Panc1 (cell line): Measurements from ENCODE around the gene SREBF2.

Experiments used
- POLR2AphosphoS5 ChIP-seq: IDR thresholded peaks from 2 replicates; pipeline ENCODE4 v1.6.1; 2012; ENCODE audit warnings: mild to moderate bottlenecking, low read depth, low read length, moderate library complexity
- SIN3A ChIP-seq: IDR thresholded peaks from 2 replicates; pipeline ENCODE4 v1.6.1; 2012; ENCODE audit warnings: low read depth, mild to moderate bottlenecking, low read length, moderate library complexity, borderline replicate concordance; ENCODE audit not compliant: insufficient read depth
- TF ChIP-seq, protein P1 (sequence below): fragments of 450-650 bp; IDR thresholded peaks from 2 replicates; pipeline ENCODE4 v1.5.1; 2017; ENCODE audit warnings: mild to moderate bottlenecking
- TF ChIP-seq, protein P2 (sequence below), 2 experiments: IDR thresholded peaks; 2 replicates each; pipeline ENCODE4 v1.6.1; 2011 to 2012; ENCODE audit warnings: low read depth in 2 of 2, control low read depth in 1 of 2, low read length in 1 of 2, mild to moderate bottlenecking in 1 of 2, moderate library complexity in 1 of 2; ENCODE audit not compliant: insufficient read depth in 1 of 2

DNA sequence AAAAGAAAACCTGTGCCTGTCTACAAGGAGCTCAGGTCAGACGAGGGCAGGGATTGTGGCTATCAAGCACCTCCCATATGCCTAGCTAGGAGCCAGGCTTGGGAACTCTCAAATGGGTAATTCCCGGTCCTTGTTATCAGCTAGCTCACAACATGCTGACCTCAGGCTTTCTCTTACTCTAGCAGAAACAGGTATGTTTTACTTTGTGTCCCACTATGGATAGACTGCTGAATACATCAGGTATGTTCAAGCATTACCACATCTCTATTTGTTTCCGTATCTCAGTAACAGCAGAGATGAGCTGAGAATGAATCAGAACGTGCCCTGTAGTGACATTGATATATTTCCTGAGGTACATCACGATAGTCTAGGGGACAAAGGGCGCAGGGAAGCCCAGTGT, 52.6 kb downstream of the SREBF2 start:
- TF ChIP-seq, protein P1, sequence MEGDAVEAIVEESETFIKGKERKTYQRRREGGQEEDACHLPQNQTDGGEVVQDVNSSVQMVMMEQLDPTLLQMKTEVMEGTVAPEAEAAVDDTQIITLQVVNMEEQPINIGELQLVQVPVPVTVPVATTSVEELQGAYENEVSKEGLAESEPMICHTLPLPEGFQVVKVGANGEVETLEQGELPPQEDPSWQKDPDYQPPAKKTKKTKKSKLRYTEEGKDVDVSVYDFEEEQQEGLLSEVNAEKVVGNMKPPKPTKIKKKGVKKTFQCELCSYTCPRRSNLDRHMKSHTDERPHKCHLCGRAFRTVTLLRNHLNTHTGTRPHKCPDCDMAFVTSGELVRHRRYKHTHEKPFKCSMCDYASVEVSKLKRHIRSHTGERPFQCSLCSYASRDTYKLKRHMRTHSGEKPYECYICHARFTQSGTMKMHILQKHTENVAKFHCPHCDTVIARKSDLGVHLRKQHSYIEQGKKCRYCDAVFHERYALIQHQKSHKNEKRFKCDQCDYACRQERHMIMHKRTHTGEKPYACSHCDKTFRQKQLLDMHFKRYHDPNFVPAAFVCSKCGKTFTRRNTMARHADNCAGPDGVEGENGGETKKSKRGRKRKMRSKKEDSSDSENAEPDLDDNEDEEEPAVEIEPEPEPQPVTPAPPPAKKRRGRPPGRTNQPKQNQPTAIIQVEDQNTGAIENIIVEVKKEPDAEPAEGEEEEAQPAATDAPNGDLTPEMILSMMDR = no peak
- TF ChIP-seq POLR2AphosphoS5 = no peak
- TF ChIP-seq, protein P2, sequence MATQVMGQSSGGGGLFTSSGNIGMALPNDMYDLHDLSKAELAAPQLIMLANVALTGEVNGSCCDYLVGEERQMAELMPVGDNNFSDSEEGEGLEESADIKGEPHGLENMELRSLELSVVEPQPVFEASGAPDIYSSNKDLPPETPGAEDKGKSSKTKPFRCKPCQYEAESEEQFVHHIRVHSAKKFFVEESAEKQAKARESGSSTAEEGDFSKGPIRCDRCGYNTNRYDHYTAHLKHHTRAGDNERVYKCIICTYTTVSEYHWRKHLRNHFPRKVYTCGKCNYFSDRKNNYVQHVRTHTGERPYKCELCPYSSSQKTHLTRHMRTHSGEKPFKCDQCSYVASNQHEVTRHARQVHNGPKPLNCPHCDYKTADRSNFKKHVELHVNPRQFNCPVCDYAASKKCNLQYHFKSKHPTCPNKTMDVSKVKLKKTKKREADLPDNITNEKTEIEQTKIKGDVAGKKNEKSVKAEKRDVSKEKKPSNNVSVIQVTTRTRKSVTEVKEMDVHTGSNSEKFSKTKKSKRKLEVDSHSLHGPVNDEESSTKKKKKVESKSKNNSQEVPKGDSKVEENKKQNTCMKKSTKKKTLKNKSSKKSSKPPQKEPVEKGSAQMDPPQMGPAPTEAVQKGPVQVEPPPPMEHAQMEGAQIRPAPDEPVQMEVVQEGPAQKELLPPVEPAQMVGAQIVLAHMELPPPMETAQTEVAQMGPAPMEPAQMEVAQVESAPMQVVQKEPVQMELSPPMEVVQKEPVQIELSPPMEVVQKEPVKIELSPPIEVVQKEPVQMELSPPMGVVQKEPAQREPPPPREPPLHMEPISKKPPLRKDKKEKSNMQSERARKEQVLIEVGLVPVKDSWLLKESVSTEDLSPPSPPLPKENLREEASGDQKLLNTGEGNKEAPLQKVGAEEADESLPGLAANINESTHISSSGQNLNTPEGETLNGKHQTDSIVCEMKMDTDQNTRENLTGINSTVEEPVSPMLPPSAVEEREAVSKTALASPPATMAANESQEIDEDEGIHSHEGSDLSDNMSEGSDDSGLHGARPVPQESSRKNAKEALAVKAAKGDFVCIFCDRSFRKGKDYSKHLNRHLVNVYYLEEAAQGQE (IDR thresholded peaks at IDR 0.05; ENCODE audit: insufficient read depth in 1 of 2, low read depth in 2 of 2, low read length in 1 of 2) = no peak
- TF ChIP-seq SIN3A = no peak
